HCT116 (cell line): ENCODE data around the gene RBM8A. TPM values are rescaled to one million over a fixed set of nuclear protein-coding genes. Genes with fewer than 3 reads are reported as not detected.

Experiments used
- ATAC-seq: fragments of 200-7000 bp; cut with Tn5 transposase; 2 replicates; pipeline ENCODE4 v1.9.1; 2020; ENCODE audit warnings: mild to moderate bottlenecking, moderate library complexity
- BruUV-seq: library from RNA; stranded (reverse); fragments of 400-500 nt; replicated peaks from 2 replicates; lab custom pipeline; 2021; lab: Mats Ljungman, UMichigan
- CTCF ChIA-PET: fragments of 300-600 bp; sonication (Branson Sonifier 250); formaldehyde crosslinking; loops from one replicate; lab custom pipeline; 2021; ENCODE audit warnings: antibody characterized with exemption; lab: Charles Lee
- POLR2A ChIA-PET: fragments of 300-600, 350-600 bp; sonication (Branson Sonifier 250); formaldehyde crosslinking; loops from one replicate; lab custom pipeline; 2021; ENCODE audit warnings: antibody characterized with exemption; lab: Charles Lee
- RAD21 ChIA-PET, 2 experiments: fragments of 300-600 bp; sonication (Branson Sonifier 250); formaldehyde crosslinking; loops; one replicate each; lab custom pipeline; 2023; ENCODE audit warnings: low total read pairs in 2 of 2; ENCODE audit not compliant: uncharacterized antibody in 2 of 2, unreplicated experiment in 2 of 2, low non-redundant PET in 1 of 2; lab: Charles Lee
- DNase-seq: peaks from one replicate; pipeline ENCODE4 v3.0.0-alpha.2; 2010; ENCODE audit warnings: low read depth, low spot score
- H2AFZ ChIP-seq: fragments of 200-600 bp; shearing (Covaris generic), sonication (generic); 2 replicates; pipeline ENCODE4 v1.6.1; 2017; ENCODE audit warnings: low read depth, mixed run types, mixed read lengths, antibody characterized with exemption, low read length; ENCODE audit not compliant: poor library complexity, severe bottlenecking
- H3K27ac ChIP-seq: 2 replicates; pipeline ENCODE4 v1.5.1; 2012; ENCODE audit warnings: low read depth, low read length
- H3K27me3 ChIP-seq: fragments of 200-600 bp; sonication (generic); 2 replicates; pipeline ENCODE4 v1.6.1; 2016; ENCODE audit warnings: mixed run types, low read length, mixed read lengths; ENCODE audit not compliant: insufficient read depth
- H3K36me3 ChIP-seq, 2 experiments: fragments of 200-500 bp in 1 of 2; fragments of 200-600 bp in 1 of 2; sonication (Bioruptor generic) in 1 of 2; sonication (generic) in 1 of 2; 2 replicates each; pipeline versions ENCODE4 v1.5.1 to v1.6.1; 2014 to 2016; ENCODE audit warnings: low read length in 2 of 2, inconsistent platforms in 1 of 2, mixed read lengths in 1 of 2, mixed run types in 1 of 2; ENCODE audit not compliant: insufficient read depth in 2 of 2, control insufficient read depth in 1 of 2
- H3K4me1 ChIP-seq, 2 experiments: fragments of 200-600 bp in 1 of 2; sonication (generic) in 1 of 2; 2 replicates each; pipeline versions ENCODE4 v1.5.1 to v1.6.1; 2012 to 2017; ENCODE audit warnings: low read length in 2 of 2, inconsistent platforms in 1 of 2, mild to moderate bottlenecking in 1 of 2, mixed read lengths in 1 of 2, mixed run types in 1 of 2, moderate library complexity in 1 of 2; ENCODE audit not compliant: insufficient read depth in 2 of 2, control insufficient read depth in 1 of 2
- H3K4me2 ChIP-seq: fragments of 200-600 bp; sonication (generic); 2 replicates; pipeline ENCODE4 v1.6.1; 2017; ENCODE audit warnings: mixed run types, low read length, mixed read lengths
- H3K4me3 ChIP-seq, 2 experiments: fragments of 200-600 bp in 1 of 2; sonication (generic) in 1 of 2; replicated peaks in 1 of 2; 2 replicates each; pipeline ENCODE4 v1.5.1; 2011 to 2016; ENCODE audit warnings: low read length in 2 of 2, control low read depth in 1 of 2, low read depth in 1 of 2, mild to moderate bottlenecking in 1 of 2, mixed read lengths in 1 of 2, mixed run types in 1 of 2
- H3K79me2 ChIP-seq: fragments of 200-600 bp; sonication (generic); 2 replicates; pipeline ENCODE4 v1.6.1; 2017; ENCODE audit warnings: mild to moderate bottlenecking, mixed run types, low read length, moderate library complexity, mixed read lengths; ENCODE audit not compliant: insufficient read depth
- H3K9ac ChIP-seq: fragments of 200-600 bp; sonication (generic); 2 replicates; pipeline ENCODE4 v1.6.1; 2016; ENCODE audit warnings: low read length, mixed read lengths
- H3K9me2 ChIP-seq: fragments of 200-600 bp; sonication (generic), shearing (Covaris generic); 2 replicates; pipeline ENCODE4 v1.6.1; 2017; ENCODE audit warnings: mixed run types, mild to moderate bottlenecking, moderate library complexity; ENCODE audit not compliant: insufficient read depth
- H3K9me3 ChIP-seq, 2 experiments: fragments of 200-500 bp in 1 of 2; fragments of 200-600 bp in 1 of 2; sonication (Bioruptor generic) in 1 of 2; sonication (generic) in 1 of 2; 2 replicates each; pipeline ENCODE4 v1.6.1; 2014 to 2017; ENCODE audit warnings: low read length in 2 of 2, mixed read lengths in 2 of 2, inconsistent platforms in 1 of 2, low read depth in 1 of 2, mild to moderate bottlenecking in 1 of 2, mixed run types in 1 of 2, moderate library complexity in 1 of 2; ENCODE audit not compliant: control insufficient read depth in 1 of 2, insufficient read depth in 1 of 2
- H4K20me1 ChIP-seq: fragments of 200-600 bp; sonication (generic), shearing (Covaris generic); 2 replicates; pipeline ENCODE4 v1.6.1; 2017; ENCODE audit warnings: mixed run types, mild to moderate bottlenecking, moderate library complexity; ENCODE audit not compliant: insufficient read depth
- CBX3 ChIP-seq: IDR thresholded peaks from 2 replicates; pipeline ENCODE4 v1.6.1; 2012; ENCODE audit warnings: low read depth
- CEBPB ChIP-seq: IDR thresholded peaks from 2 replicates; pipeline ENCODE4 v1.6.1; 2012; ENCODE audit warnings: low read depth
- EGR1 ChIP-seq: IDR thresholded peaks from 2 replicates; pipeline ENCODE4 v1.6.1; 2012; ENCODE audit warnings: low read depth
- ELF1 ChIP-seq: IDR thresholded peaks from 2 replicates; pipeline ENCODE4 v1.6.1; 2012; ENCODE audit warnings: low read depth, borderline replicate concordance
- MAX ChIP-seq: IDR thresholded peaks from 2 replicates; pipeline ENCODE4 v1.6.1; 2012
- RAD21 ChIP-seq: IDR thresholded peaks from 2 replicates; pipeline ENCODE4 v1.6.1; 2012; ENCODE audit warnings: low read depth, mild to moderate bottlenecking
- SP1 ChIP-seq: IDR thresholded peaks from 2 replicates; pipeline ENCODE4 v1.6.1; 2012; ENCODE audit warnings: low read depth
- SRF ChIP-seq: IDR thresholded peaks from 2 replicates; pipeline ENCODE4 v1.6.1; 2012; ENCODE audit warnings: low read depth
- YY1 ChIP-seq: IDR thresholded peaks from 2 replicates; pipeline ENCODE4 v1.6.1; 2011; ENCODE audit warnings: low read length, low read depth, moderate library complexity, mild to moderate bottlenecking; ENCODE audit not compliant: insufficient replicate concordance; ENCODE audit errors: extremely low read depth
- intact Hi-C: fragments of 100-400 bp; cut with micrococcal nuclease; formaldehyde crosslinking; loops from 2 replicates; pipeline ENCODE4 v1.10.0; 2022
- total RNA-seq: library from RNA; stranded (reverse); gene quantifications from one replicate; pipeline ENCODE4 v1.2.1, GENCODE V29; 2021; ENCODE audit not compliant: unreplicated experiment

Gene RBM8A
- total RNA-seq, 1 experiment from 2014 or later: 195 TPM

DNA sequence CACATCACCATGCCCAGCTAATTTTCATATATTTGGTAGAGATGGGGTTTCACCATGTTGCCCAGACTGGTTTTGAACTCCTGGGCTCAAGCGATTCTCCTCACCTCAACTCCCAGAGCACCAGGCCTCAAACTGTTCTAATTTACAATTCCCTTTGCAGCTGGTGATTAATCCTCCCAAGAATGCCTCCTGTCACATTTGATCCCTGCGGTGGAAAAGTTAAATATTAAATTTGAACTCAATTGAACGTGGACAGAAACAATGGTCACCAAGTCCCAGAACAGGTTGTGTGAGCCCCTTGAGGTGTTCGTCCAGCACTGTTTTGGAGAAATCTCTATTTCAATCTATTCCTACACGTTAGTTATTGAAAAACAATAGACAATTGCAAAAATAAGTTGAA is 39.7 kb downstream of the RBM8A start:
- H3K4me2 ChIP-seq: peak overlapping the region; percentile 6; the same call in 1 of the 2 replicates
- H3K36me3 ChIP-seq: no peaks in the 10 kb centered on the region
- no peaks in the 10 kb centered on the region for H4K20me1 ChIP-seq
- no peak for ATAC-seq
- H3K9me2 ChIP-seq: no peaks in the 10 kb centered on the region
- H3K4me1 ChIP-seq: peaks cover 20 to 39% of the 10 kb centered on the region in 2 experiments
- intact Hi-C loops: no loop called here
- H3K9ac ChIP-seq: no peak overlapping the region
- H3K4me3 ChIP-seq: no peak overlapping the region
- no peaks in the 10 kb centered on the region for H3K79me2 ChIP-seq
- ChIA-PET CTCF (no interaction called here), RAD21 (no interaction called here), POLR2A (interaction anchor here (0.7 kb wide), 1 partner anchor 30 kb away, joined by 4 read pairs; no protein-coding TSS in a partner anchor)
- no peaks in the 10 kb centered on the region for H3K9me3 ChIP-seq
- peaks cover 7% of the 10 kb centered on the region; the same call in 1 of the 2 replicates for H3K27me3 ChIP-seq
- no peak for TF ChIP-seq CEBPB
- TF ChIP-seq SP1: no peak
- no peak for TF ChIP-seq YY1
- no peak for TF ChIP-seq EGR1
- TF ChIP-seq RAD21: no peak
- no peak for TF ChIP-seq CBX3
- BruUV-seq: no TSS peak
- no peak overlapping the region for H3K27ac ChIP-seq
- no peak for DNase-seq
- no peak overlapping the region for H2AFZ ChIP-seq

DNA sequence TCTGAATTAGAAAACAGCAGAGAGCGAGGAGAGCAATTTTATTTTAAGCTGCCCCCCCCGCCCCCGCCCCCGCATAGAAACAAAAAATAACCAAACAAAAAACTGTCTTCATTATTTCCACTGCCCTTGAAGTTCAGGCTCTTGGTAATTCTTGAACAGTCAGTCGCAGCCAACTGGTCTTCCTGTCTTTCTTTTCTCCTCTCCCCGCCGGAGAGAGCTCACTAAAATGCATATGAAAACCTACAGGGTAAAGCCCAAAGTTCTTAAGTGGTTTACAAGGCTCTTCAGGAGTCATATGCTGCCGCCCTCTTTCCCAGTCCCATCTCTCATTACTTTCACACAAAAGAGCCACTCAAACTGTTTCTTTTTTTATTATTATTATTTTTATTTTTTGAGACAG is 40.5 kb downstream of the RBM8A start:
- DNase-seq (no peak), ATAC-seq (no peak)
- Histone ChIP-seq H3K9ac (no peak overlapping the region), H3K4me2 (no peak overlapping the region), H3K9me3 (no peaks in the 10 kb centered on the region), H3K4me3 (no peak overlapping the region), H3K27me3 (peaks cover 7% of the 10 kb centered on the region; the same call in 1 of the 2 replicates), H4K20me1 (no peaks in the 10 kb centered on the region), H2AFZ (no peak overlapping the region), H3K4me1 (peaks cover 15 to 32% of the 10 kb centered on the region in 2 experiments), H3K36me3 (no peaks in the 10 kb centered on the region), H3K79me2 (no peaks in the 10 kb centered on the region), H3K27ac (no peak overlapping the region), H3K9me2 (no peaks in the 10 kb centered on the region)
- POLR2A ChIA-PET: no interaction called here
- no TSS peak for BruUV-seq
- CTCF ChIA-PET: no interaction called here
- intact Hi-C loops: no loop called here
- no peak for TF ChIP-seq YY1
- TF ChIP-seq ELF1: no peak
- TF ChIP-seq MAX: no peak
- no peak for TF ChIP-seq RAD21
- no peak for TF ChIP-seq SRF
- RAD21 ChIA-PET: no interaction called here
